Measurements from ENCODE around the gene TNFSF12. TPM values are rescaled to one million over a fixed set of nuclear protein-coding genes. Genes with fewer than 3 reads are reported as not detected.

Gene TNFSF12
- total RNA-seq, 1 experiment from 2014 or later = 5.6 TPM

DNA sequence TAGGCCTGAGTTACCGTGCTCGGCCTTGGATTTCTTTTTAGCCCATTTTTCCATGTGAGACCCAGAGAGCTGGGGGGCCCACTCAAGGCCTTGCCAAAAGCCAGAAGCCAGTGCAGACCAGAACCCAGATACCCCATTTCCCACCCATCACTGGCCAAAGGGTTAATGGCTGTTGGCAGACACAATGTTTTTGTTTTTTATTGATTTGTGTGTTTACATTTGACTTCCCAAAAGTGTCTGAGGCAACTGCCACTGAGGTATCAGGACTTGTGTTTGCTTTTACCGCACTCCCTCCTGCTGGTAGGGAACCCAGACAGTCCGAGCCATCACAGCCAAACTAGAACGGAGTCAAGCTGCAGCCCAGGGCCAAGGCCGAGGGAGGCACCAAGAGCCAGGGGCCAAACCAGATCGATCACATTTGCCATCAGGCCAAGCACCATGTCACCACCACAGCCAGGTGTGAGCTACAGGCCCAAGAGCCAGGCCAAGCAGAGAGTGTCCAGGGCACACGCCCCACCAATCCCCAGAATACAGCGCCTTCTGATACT, 7.7 kb upstream of the TNFSF12 start:
- DNase-seq (ENCODE audit: low read depth) = no peak

DNA sequence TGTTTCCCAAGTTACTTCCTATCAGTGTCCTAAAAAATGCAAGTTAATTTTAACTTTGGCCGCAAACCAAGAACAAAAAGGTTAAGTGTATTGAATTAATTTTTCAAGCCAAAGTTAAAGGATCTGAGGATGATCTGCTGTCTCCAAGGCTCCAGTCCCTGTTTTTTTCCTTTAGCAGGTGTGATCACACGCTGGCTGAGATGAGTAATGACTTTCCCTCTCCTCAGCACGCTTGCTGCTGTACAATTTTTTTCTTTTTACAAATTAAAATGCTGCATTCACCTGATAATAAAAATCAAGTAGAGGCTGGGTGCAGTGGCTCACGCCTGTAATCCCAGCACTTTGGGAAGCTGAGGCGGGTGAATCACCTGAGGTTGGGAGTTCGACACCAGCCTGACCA, 3.9 kb upstream of the TNFSF12 start:
- no peak for DNase-seq (ENCODE audit: low read depth)

DNA sequence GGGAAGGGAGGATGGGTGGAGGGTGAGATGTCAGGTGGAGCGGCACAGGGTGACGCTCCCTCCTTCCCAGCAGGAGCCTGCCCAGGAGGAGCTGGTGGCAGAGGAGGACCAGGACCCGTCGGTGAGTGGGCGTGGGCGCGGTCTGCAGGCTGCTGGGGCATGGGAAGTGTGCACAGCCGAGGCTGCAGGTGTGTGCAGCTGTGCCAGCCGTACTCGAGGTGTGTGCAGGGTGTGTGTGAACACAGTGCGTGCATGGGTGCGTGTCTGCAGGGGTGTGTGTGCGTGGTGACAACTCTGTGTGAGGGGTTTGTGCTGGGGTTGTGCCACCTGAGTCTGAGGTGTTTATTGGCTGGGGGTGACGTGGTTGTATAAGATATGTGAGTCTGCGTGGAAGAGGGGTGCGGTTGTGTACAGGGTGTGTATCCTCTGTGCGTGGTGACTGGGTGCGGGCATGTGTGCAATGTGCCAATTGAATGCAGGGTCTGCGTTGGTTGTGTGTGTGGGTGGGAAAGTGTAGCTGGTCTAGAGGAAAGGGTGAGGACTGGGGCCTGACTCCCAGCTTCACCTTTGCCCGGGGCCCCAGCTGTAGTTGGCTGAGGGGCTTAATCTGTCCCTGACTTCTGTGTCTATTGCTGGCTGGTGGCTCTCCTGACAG, 670 bp downstream of the TNFSF12 start:
- DNase-seq (ENCODE audit: low read depth) = no peak

DNA sequence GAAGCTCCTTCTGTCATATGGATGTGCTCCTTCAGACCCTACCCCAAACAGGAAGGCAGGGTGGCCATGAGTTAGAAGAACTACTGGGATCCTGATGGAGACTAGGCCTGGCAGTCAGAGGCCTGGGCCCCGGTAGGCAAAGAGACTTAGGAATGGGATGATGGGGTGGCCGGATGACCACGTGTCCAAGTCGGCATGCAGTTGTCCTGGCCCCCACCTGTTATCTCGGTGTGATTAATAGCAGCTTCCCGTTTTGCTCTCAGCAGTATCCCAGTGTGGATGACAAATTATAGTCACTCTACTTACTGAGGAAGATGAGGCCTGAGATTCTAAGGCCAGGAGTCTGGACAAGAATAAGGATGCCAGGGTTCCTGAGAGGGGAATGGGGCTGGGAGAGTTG, 1.5 kb downstream of the TNFSF12 start:
- DNase-seq (ENCODE audit: low read depth) = no peak

DNA sequence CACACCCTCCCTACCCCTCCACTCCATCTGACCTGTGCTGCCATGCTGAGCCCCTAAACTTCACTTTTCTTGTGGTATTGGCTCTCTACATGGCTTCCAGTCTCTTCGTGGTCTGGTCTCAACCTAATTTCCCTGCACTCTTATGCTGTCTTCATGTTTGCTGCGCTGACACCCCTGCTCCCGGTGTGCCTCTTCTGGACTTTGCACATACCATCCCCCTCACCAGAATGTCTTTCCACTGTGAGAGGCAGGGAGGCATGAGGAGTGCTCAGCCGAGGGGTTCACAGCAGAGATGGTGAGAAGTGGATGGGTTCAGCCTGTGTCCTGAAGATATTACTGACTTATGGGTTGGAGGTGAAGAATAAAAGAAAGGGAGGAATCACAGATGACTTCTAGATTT, 2.5 kb downstream of the TNFSF12 start:
- DNase-seq (ENCODE audit: low read depth) = no peak

DNA sequence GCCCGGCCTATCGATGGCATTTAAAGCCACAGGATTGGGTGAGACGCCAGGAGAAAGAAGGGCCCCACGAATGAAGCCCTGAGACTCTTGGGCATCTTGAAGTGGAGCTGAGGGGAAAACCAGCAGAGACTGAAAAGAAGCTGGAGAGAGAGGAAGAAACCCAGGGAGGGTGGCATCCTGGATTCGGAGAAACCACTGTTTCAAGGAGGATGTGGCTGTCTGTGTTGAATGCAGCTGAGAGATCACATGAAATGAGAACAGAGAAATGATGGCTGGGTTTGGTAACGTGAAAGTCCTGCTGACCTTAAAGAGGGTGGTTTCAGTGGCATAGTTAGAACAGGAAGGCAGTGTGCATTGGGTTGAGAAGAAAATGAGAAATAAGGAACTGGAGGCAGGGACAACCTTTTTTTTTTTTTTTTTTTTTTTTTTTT, 3.8 kb downstream of the TNFSF12 start:
- DNase-seq (ENCODE audit: low read depth) = no peak

DNA sequence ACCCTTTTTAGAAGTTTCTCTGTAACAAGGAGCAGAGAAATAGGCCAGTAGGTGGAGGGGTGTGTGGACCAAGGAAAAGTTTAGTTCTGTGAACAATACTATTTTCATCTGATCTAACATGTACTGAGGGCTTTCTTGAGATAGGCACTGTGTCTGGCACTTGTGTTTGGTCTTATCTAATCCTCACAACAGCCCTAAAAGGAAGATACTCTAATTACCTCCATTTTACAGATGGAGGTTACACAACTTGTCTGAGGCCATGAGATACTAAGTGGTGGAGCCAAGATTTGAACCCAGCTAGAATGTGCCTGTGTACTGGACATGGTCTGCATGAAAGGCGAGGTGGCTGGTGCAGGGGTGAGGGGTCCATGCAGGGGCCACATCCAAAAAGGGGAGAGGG, 4.5 kb downstream of the TNFSF12 start:
- DNase-seq (ENCODE audit: low read depth) = no peak

DNA sequence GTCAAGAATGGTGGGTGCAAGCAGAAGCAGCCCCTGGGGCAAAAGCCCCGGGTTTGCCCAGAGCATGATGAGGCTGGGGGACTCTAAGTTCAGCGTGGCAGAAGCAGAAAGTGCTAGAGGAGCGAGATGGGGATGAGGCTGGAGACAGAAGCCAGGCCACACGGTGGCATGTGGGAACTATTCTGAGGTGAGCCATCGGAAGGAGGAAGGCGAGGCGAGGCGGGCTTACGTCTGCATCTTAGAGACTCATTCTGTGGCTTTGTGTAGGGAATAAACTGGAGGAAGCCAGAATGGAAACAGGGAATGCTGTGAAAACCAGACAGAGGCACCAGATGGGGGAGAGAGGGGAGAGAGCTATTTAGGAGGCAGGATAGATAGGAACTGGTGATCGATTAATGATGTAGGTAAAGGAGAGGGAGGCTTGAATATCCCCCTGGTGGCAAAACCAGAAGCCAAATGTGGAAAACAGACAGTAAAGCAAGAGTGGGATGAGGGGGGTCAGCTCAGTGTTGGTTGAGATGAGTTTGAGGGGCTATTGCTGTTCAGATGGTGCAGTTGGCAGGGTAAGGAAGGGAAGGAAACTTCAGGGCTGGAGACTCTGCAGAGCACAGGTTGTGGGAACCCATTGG, 6.6 kb downstream of the TNFSF12 start:
- DNase-seq (ENCODE audit: low read depth) = no peak

DNA sequence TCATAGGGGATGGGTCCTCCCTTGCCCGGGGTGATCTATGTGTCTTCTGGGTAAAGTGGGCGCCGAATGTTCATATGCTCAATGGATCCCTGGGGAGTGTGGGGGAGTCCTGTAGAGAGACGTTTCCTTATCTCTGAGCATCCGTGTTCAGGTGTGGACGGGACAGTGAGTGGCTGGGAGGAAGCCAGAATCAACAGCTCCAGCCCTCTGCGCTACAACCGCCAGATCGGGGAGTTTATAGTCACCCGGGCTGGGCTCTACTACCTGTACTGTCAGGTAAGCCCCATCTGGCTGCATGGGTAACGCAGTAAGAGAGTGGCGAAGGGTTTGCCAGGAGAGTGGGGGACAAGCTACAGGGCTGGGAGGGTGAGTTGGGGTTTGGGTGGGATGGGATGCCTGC, 7.8 kb downstream of the TNFSF12 start:
- no peak for DNase-seq (ENCODE audit: low read depth)

DNA sequence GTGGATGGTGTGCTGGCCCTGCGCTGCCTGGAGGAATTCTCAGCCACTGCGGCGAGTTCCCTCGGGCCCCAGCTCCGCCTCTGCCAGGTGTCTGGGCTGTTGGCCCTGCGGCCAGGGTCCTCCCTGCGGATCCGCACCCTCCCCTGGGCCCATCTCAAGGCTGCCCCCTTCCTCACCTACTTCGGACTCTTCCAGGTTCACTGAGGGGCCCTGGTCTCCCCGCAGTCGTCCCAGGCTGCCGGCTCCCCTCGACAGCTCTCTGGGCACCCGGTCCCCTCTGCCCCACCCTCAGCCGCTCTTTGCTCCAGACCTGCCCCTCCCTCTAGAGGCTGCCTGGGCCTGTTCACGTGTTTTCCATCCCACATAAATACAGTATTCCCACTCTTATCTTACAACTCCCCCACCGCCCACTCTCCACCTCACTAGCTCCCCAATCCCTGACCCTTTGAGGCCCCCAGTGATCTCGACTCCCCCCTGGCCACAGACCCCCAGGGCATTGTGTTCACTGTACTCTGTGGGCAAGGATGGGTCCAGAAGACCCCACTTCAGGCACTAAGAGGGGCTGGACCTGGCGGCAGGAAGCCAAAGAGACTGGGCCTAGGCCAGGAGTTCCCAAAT, 8.4 kb downstream of the TNFSF12 start:
- no peak for DNase-seq (ENCODE audit: low read depth)

DNA sequence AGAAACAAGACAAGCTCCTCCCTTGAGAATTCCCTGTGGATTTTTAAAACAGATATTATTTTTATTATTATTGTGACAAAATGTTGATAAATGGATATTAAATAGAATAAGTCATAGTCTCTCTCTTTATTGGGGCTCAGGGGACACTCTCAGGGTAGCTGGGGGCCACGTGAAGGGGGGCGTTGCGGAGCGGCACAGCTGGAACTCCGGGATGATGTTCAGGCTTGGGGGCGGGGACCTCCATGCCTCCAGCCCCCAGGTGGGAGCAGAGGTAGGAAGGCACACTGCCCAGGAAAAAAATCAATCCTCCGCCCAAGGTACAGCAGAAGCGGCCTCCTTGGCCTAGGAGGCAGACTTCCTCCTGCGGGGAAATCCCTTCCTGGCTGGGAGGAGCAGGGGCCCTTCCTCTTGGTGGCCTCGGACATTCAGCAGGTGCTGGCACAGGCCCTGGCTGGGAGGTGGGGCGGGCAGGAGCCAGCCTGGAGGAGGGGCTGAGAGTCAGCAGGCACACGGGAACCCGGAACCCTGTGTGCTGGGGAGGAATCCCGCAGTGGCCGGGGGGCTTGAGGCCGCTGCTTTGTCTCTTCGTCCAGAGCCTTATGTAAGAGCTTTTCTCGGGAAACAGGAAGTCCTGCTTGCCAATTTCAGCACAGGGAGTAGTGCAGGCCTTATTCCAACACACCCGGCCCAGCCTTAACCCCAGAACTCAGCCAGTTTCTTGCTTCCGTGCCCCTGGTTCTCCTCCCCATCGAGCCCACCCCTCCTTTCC, 9.1 kb downstream of the TNFSF12 start:
- DNase-seq (ENCODE audit: low read depth) = no peak

DNA sequence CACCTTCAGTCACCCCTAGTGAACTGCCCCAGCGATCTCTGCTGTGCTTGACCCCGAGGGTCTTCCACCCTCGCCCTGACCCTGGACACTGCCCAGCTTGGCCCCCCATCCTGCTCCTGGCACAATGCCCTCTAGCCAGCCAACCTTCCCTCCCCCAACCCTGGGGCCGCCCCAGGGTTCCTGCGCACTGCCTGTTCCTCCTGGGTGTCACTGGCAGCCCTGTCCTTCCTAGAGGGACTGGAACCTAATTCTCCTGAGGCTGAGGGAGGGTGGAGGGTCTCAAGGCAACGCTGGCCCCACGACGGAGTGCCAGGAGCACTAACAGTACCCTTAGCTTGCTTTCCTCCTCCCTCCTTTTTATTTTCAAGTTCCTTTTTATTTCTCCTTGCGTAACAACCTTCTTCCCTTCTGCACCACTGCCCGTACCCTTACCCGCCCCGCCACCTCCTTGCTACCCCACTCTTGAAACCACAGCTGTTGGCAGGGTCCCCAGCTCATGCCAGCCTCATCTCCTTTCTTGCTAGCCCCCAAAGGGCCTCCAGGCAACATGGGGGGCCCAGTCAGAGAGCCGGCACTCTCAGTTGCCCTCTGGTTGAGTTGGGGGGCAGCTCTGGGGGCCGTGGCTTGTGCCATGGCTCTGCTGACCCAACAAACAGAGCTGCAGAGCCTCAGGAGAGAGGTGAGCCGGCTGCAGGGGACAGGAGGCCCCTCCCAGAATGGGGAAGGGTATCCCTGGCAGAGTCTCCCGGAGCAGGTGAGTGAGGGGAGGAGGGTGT, 9.9 kb downstream of the TNFSF12 start, which contains the start of gene TNFSF13:
TNFSF13 (plus strand) TSS at position 207 of the 776 bp plus-strand sequence; CDS start at position 497, 290 bp downstream.
- no peak for DNase-seq (ENCODE audit: low read depth)

DNA sequence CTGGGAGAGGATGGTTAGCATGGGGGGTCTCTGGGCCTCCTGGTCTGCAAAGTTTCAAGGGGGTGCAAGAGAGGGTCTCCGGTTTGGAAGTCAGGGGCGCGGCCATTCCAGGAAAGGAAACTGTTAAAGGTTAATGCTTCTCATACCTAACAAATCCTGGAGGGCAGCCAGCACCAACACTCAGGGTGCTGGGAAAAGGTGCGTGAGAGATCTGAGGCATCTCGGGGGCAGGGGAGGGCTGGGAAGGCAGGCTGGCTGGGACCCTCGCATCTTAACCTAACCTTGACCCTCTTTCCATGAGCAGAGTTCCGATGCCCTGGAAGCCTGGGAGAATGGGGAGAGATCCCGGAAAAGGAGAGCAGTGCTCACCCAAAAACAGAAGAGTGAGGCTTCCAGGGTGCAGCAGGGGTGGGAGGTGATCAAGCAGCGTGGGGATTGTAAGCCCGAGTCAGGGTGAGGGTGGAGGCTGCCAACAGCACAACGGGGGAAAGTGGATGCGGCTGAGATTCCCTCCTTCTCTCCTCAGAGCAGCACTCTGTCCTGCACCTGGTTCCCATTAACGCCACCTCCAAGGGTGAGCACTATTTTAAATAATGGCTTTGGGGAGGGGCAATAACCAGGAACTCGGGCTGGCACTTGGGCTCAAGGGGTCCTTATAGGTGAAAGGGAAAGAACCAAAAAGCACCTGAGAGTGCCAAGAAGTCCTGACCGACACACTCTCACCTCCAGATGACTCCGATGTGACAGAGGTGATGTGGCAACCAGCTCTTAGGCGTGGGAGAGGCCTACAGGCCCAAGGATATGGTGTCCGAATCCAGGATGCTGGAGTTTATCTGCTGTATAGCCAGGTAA, 10.7 kb downstream of the TNFSF12 start:
- no peak for DNase-seq (ENCODE audit: low read depth)

DNA sequence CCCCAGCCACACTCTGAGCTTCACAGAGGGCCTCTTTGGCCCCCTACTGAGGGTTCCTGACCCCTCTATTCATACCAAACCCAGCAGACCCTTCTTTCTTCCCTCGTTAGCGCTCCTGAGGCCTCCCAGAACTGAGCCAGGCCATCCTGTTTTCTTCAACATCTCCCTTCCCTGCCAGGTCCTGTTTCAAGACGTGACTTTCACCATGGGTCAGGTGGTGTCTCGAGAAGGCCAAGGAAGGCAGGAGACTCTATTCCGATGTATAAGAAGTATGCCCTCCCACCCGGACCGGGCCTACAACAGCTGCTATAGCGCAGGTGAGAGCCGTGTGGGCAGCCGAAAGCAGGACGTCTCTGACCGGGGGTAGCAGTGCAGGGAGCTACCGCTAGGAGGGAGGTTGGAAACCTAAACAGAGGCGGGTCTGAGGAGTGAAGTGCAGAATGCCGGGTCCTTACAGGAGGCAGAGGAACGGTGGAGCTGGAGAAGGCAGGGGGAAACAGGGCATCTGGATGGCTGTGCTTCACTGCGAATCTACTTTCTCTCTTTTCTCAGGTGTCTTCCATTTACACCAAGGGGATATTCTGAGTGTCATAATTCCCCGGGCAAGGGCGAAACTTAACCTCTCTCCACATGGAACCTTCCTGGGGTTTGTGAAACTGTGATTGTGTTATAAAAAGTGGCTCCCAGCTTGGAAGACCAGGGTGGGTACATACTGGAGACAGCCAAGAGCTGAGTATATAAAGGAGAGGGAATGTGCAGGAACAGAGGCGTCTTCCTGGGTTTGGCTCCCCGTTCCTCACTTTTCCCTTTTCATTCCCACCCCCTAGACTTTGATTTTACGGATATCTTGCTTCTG, 11.5 kb downstream of the TNFSF12 start:
- no peak for DNase-seq (ENCODE audit: low read depth)

DNA sequence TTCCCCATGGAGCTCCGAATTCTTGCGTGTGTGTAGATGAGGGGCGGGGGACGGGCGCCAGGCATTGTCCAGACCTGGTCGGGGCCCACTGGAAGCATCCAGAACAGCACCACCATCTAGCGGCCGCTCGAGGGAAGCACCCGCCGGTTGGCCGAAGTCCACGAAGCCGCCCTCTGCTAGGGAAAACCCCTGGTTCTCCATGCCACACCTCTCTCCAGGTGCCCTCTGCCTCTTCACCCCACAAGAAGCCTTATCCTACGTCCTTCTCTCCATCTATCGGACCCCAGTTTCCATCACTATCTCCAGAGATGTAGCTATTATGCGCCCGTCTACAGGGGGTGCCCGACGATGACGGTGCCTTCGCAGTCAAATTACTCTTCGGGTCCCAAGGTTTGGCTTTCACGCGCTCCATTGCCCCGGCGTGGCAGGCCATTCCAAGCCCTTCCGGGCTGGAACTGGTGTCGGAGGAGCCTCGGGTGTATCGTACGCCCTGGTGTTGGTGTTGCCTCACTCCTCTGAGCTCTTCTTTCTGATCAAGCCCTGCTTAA, 12.2 kb downstream of the TNFSF12 start:
- peak; percentile 85 for DNase-seq (ENCODE audit: low read depth)

DNA sequence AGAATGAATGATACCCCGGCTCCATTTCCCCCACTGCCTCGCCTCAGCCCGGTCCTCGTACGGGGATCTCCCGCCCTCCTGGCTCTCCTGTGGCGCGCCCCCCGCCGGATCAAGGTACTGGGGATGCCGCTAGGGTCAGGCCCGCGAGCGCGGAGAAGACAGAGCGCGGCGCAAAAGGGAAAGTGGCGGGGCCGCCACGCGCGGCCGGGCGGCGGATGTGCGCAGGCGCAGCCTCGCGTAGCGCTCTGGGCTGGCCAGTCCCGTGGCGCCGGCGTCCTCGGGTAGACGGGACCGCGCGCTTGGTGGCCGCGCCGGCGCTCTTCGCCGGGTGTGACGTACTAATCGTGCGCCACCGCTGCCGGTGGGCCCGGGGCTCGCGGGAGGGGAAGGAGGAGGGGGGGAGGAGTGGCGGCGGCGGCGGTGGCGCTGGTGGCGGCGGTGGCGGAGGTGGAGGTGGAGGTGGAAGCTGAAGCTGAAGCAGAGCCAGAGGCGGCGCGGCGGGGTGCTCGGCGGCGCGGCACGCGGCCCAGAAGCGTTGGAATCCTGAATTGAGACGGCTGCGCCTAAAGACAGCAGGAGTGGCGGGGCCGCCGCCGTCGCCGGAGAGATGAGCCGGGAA, 12.8 kb downstream of the TNFSF12 start, which contains the start of gene SENP3:
SENP3 (plus strand) TSS at position 331 of the 619 bp plus-strand sequence. CDS start 1,158 bp downstream, outside the sequence.
- peak; percentile 79 for DNase-seq (ENCODE audit: low read depth)

DNA sequence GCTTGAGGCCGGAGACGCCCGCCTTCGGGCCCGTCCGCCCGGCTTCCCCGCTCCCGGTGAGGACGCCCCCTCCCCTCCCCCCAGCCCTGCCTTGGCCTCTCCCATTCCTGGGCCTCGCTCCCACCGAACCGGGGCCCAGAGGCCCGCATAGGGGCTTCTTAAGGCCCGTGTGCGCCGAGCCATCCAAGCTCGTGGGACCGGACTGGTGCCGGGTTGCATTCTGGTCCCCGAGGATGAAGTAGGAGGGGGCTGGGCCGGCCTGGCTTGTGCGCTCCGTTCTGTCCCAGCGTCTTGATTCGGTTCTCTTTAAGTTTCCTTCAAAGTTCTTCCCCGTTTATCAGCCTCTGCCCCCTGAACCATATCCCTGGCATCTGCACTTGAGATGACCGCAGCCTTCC, 13.3 kb downstream of the TNFSF12 start:
- no peak for DNase-seq (ENCODE audit: low read depth)
